ENCODE data around the gene APP.
"Not testable (repeated sequence)": the region's sequence is repeated elsewhere in the genome, so short reads cannot be mapped to it uniquely, and the experiment has no call there.

APP gene

DNA sequence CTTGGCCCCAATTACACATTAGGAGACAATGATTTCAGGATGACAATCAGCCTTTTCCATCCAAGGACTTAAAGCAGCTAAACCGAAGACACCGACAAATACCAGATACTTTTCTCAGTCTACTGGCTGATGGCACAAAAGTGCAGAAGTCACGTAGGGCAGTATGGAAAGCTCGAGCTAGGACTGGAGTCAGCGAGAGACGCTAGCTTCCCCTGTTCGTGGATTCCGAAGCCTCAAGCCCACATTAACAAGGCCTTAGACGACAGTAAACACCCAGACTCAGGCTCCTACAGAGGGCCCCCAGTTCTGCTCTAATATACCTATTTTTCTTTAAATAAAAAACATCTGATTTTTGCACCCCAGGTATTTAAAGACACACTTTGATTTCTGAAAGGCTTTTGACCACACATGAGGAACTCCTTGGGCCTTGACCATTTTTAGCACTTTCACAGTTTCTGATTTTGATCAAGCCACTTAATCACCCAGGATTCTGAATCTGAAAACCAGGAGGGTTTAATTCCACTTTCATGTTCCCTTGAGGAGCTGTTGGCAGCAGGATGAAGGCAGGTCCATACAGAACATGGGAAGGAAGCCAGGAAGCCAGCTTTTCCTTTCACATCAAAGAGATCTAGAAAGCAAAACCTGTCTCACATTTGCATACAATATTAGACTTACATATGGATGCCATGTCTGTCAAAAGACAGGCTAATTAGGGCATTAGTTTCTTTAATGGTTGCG lies 231.7 kb downstream of the APP start:
- DNase-seq (ENCODE audit: low read depth) = no peak

DNA sequence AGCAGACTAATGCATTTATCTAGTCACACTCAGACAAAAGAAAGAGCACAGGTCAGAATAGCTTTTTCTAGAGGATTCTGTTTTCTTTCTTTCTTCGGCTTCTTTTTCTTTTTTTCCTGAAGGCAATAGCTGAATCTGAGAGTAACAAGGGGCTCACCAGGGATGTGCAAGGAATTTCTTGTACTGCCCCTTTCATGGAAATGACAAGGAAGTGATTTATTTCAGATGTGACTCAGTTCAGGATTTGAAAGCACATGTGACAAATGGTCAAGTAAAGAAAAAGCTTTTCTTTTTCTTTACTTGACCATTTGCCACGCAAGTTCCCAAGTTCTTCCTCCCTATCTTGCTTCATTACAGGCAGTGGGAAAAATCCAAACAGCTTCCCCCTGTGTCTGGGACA lies 233.8 kb downstream of the APP start:
- no peak for DNase-seq (ENCODE audit: low read depth)

DNA sequence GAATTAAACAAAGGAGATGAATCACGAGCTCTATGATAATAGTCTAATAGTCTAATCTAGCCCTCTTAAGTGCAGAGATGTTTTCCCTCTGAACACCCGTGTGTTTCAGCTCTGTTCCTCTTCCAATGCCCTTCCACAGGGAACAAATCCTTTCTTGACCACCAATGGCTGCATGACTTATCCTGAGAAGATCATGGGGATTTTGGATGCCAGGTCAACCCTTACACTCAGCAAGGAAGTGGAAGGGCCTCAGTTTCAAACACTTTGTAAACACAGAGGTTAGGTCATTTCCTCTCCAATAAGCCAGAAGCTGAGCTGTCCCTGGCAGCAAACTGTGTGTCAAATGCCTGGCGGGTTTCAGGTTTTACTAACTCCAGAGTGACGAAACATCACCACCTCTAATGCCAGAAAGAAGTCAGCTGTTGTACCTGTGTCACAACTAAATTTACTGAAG lies 235.8 kb downstream of the APP start:
- DNase-seq (ENCODE audit: low read depth) = no peak

DNA sequence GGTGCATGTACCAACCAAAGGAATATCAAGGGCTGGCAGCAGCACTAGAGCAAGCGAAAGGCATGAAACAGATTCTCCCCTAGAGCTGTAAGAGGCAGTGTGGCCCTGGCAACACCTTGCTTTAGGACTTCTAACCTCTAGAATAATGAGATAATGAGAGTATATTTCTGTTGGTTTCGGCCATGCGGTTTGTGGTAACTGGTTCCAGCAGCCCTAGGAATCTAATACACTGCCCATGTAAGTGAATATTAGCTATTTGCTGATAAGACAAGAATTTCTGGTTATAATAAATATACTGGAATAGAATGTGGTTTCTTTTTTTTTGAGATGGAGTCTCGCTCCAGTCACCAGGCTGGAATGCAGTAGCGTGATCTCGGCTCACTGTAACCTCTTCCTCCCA lies 236.4 kb downstream of the APP start:
- no peak for DNase-seq (ENCODE audit: low read depth)

DNA sequence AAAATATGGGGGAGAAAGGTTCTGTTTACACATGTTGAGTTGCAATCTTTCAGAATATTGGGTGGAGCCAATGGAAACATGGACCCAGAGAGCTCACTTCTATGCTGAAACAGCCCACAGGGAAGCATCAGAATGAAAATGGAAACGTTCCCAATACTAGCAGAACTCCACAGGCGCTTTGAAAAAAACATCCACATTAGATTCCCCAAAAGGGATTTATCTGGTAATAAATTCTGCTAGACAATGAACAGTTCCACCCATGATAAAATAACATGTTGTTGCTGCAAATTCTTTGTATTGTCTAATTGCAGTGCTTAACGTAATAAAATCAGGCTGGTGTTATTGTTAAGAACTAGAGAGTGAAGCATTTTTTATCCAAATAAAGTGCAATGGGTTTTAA lies 238.8 kb downstream of the APP start:
- no peak for DNase-seq (ENCODE audit: low read depth)

DNA sequence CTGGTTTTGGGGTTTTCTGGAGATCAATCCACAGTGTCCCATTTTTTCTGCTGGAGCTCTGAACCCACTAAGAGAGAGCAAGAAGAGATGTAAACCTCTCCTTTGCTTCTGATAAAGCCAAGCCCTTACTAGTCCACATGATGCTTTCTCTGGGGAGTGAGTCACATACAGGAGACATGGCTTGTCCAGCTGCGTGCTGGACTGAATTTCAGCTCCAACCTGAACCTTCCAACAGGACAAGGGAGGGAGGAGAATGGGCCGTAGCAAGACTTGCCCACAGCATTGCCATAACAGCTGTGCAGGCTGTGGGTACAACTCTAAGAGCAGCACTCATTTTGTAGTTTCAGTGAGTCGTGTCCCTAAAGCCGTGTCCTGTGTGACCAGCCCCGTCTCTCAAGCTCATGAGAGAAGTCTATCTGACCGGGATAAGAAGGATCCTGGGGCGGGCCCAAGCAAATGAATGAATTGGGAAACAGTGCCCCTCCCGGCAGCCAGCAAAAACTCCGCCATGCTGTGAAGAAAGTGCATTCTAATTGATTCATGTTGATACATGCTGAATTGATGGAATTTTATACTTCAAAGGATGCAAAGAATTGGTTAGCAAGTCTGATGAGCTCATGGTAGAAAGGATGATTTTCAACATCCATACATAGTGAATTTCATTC lies 240.6 kb downstream of the APP start:
- DNase-seq (ENCODE audit: low read depth) = no peak

DNA sequence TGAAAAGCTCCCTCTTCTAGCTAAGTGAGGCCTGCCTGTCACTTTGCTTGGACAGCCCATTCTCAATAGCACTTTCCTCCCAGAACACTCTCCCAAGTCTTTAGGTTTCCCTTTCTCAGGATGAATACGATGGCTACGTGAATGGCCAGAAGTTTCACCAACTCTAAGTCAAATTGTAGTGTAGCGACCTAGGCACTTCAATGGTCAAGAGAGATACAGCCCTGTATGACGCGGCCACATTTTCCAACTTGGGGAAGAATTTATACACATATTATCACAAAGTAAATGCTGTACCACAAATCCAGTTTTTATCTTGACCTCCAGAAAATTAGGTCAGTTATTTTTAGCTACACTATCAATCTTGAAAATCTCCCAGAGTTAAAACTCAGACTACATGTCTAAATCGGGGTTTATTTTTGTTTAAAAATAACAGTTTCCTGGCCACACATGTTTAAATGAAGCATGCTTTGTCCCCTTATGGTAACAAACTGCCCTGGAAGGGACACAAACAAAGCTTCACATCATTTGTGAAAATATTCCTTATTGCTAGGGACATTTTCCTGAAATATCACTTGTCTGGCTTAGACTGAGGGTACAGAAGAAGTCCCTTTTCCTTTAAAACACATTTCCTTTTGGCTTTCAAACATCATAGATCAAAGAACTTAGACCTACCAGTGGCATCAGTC lies 243.2 kb downstream of the APP start:
- no peak for DNase-seq (ENCODE audit: low read depth)

DNA sequence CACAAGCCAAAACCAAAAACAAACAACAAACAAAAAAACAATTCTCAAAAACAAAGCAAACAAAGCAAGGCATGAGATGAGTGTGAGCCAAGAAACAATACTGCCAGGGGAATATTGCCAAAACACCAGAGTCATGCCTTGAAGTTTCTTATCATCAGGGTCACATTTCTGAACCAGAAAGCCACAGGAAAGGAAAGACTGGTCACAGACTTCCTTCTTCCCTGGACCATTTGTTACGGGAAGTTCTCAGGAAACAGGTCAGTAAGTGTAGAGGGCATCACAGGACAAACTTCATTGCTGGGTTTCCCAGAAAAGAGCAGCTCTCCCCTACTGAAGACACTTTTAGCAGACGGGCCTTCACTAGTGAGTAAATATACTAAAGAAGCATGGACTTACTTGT lies 244.6 kb downstream of the APP start:
- DNase-seq (ENCODE audit: low read depth) = no peak

DNA sequence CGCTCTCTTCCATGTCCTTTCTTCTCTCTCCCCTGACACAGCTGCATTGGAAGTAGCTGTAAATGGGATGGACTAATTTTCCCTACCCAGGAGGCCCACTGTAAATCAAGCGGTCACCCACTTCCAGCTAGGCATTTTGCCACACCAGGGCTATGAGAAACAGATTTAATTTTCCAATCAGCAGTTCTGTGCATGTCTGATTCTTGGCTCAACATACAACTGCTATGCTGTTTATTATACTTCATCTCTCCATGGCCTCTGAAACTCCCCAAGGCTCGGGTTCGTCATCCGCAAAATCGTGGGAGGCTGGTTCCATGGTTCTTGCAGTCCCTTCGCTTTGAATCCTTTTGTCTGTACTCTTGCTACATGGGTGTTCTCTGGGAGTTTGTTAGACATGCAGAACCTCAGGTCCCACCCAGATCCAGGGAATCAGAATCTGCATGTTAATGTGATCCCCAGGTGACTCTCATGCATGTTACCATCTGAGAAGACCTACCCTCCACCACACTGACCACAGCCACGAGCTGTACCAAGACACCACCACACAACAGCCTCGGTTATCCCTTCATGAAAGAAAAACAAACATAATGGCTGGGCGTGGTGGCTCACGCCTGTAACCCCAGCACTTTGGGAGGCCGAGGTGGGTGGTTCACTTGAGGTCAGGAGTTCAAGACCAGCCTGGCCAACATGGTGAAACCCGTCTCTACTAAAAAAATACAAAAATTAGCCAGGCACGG lies 245.3 kb downstream of the APP start:
- no peak for DNase-seq (ENCODE audit: low read depth)

DNA sequence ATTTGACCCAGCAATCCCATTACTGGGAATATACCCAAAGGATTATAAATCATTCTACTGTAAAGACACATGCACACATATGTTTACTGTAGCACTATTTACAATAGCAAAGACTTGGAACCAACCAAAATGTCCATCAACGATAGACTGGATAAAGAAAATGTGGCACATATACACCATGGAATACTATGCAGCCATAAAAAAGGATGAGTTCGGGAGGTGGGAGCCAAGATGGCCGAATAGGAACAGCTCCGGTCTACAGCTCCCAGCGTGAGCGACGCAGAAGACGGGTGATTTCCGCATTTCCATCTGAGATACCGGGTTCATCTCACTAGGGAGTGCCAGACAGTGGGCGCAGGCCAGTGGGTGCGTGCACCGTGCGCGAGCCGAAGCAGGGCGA lies 252.4 kb downstream of the APP start:
- DNase-seq (ENCODE audit: low read depth) = not testable (repeated sequence)

DNA sequence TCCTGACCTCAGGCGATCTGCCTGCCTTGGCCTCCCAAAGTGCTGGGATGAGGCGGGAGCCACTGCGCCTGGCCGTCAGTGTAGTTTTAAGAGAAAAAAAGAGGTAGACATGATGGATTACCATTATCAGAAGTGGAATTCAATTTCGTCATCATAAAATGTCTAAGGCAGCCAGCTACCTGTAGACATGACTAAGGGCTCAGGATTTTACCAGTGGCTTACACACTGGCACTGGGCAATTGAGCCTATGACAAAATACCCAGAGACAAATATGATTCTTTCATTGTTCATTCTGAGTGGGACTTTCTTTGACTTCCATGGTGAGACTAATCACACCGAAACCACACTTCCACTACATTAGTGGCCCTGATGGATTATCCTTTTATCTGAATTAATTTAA lies 254.3 kb downstream of the APP start:
- no peak for DNase-seq (ENCODE audit: low read depth)

DNA sequence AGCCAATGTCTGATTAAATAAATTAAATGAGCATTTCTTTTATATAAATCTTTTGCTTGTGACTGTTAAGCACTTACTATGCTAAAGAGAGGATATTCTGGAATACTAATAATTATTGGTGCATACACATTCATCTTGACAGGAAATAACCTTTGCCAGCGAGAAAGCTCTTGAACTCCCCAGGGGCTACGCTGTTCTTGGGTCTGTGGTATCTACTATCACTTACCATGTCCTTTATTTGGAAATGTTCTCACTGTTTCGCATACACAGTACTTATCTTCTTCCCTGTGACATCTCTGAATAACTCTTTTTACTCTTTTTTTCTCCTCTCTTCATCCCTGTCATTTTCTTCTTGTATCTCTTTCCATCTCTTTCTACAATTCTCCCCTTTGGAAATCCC lies 257.1 kb downstream of the APP start:
- DNase-seq (ENCODE audit: low read depth) = no peak

DNA sequence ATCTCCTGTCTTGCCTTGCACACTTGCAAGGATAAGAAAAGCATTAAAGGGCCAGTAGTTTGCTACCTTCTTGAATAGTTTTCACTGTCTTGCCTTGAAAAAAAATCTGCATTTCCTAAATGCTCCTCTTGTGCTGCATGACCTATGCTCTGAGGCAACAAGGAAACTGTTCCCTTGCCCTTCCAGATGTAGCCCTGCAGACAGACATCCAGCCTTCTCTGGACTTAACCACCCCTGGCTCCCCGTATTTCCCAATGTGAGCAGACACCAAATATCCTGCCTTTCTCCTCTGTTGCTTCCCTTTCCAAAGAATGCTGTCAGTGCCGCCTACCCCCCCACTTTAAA lies 258.2 kb downstream of the APP start:
- DNase-seq (ENCODE audit: low read depth) = no peak

DNA sequence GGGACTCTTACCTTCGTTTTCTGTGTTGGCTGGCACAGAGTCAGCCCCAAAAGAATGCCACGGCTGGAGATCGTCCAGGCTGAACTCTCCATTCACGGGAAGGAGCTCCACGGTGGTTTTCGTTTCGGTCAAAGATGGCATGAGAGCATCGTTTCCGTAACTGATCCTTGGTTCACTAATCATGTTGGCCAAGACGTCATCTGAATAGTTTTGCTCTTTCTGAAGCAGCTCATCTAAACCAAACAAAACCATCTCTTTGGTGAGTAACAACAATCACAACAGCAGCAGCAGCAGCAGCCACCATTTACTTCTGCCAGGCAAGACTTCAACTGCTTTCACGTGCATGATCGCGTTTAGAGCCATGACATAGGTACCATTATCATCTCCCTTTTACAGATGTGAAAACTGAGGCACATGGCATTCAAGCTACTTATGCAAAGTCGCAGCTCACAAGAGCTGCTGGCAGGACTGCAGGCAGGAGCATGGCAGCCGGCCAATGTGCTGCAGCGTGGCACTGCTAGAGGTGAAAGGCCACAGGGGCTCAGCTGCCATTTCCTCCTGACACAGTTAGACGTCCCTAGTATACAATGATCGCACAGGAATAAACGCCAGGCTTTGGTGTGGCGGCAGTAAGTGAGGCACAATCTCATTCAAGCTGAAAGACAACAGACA lies 258.7 kb downstream of the APP start:
- DNase-seq (ENCODE audit: low read depth) = no peak

DNA sequence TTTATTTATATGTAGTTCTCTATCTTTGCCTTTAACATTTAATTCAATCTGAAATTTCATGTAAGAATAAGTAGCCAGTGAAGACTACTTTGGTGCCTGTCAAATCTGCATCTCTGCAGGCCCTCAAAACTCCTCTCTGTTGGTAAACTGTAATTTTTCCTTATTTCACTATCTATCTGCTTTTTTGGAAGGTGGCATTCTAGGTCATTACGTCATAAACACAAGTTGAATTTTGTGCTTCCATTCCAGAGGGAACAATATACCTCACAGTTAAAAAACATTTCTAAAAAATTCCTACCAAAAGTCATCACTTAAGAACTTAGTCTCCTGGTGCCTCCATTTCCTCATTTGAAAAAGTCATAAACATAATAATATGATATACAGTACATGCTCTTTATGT lies 259.8 kb downstream of the APP start:
- no peak for DNase-seq (ENCODE audit: low read depth)

DNA sequence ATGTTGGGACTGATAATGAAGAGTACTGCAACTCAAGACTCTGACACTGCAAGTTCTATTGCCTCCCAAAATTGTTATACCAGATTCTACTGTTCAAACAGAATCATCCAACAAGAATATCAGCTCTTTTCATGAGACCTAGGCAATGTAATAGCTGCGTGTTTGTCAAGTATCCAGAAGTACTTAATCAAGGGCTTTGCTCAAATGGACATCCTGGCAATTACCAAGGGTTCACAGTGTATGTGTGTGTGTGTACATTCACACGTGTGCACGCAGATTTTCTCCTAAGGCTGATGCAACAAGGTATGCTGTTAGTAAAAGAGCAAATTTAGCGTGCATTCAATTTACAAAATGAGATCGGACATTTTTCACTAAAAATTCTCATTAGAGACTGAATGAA lies 261.2 kb downstream of the APP start:
- no peak for DNase-seq (ENCODE audit: low read depth)

DNA sequence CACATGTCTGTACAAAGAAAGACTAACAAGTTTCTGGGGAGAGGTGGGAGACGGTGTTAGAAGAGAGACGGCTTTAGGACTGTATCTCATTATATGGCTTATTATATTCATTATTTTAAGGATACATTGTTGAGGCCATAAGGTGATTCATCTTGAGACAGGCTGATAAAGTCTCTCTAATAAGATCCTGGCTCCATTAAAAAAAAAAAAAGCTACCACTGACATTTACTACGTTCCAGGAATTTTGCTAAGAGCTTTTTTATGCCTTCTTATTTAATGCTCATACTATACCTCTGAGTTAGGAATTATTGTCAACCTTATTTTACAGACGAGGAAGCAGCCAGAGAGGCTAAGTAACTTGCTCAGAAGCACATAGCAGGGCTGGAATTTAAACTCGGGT lies 262.1 kb downstream of the APP start:
- DNase-seq (ENCODE audit: low read depth) = no peak

DNA sequence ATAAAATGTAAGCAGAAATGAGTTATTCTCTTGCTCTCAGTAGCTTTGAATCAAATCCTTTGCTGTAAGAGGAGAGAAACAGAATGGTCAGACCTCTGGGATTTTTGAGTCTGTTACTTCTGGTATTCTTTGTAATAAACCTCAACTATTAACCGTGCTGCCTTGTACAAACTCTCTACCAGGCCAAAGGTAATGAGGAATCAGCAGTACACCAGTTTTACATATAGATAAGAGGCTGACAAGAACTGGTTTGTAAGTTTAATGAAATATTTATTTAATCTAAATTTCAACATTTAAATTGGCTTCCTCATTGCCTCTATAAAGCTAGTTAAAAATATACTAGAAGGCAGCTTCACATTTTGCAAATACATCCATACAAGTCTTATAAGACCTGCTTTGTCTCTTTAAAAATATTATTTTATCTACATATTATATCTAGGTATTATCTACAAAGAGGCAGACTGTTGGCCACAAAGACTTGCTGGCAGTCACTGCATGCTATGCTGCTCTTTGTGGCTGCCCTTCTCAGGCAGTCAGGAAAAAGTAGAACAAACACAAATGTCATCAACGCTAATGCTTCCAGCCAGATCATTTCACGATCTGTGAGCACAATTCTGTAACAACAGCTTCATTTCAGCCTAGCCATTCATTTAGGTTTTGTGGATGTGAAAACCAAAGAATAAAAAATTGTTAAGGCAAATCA lies 262.8 kb downstream of the APP start:
- DNase-seq (ENCODE audit: low read depth) = no peak

DNA sequence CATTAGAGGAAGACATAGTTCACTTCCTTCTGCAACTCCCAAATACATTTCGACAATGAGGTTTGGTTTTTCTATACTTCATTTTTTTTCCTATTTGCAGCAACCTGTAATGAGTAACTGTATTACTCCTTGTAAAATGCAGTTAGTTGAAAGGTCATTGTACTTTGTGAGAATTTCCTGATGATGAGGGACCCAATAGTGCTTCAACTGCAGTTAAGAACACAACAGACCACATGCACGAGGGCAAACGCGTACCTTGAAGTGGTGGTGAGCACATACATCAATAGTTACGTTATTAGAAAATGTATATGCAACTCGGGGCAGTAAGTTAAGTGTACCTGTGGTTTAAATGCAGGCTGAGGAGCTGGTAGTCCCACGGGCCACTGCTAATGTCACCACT lies 264.0 kb downstream of the APP start:
- no peak for DNase-seq (ENCODE audit: low read depth)

DNA sequence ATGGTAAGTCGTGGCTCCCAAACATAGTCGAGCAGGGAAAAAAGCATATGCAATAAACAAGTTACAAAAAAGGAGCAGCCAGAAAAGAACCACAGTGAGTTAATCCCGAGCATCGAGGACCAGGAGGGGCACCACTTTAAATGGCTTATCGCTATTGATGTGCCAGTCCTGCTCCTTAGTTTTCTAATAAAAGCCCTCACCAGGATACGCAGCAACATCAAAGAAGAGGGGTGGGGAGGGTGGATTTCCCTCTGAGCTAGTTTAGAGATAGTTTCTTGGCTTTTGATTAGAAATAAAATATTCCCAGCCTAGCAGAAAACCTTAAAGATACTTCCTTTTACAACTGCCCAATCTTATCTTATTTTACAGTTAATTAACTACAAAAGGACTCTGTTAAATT lies 265.4 kb downstream of the APP start:
- DNase-seq (ENCODE audit: low read depth) = no peak

DNA sequence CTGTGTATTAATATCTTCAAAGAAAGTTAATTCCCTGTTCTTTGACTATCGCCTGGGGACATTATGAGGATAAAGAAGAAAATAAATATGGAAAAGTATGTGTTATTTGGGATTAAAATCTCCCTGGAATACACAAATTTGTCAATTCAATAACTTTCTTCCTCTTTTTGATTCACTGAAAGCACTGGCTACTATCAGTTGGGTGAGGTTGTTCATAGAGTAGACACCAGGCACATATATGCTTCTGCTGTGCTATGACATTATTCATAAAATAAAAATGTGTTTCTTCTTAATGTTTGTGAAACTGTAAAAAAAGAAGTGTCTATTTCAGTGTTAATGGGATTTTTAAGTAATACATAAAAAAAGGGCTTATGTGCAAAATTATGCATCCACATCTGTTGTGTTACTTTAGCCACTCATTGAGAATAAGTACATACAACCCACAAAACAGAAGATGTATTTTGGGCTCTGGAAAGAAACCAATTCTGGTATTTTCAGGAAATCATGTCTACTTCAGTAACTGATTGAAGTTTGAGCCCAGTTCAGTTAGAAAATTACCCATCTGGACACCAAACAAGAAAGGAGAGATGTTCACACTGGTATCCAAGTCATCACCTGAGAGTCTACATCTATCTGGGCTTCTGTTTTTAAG lies 266.4 kb downstream of the APP start:
- DNase-seq (ENCODE audit: low read depth) = no peak

All from stimulated activated CD8-positive, alpha-beta memory T cell treated with anti-CD3 and anti-CD28 coated beads, Interleukin-12 subunit alpha, Interleukin-12 subunit beta, amount 100 ng/mL, for 1 hour (primary cell).